GM18511 (cell line): ENCODE data around the gene CDH18.

Experiments
- ATAC-seq: cut with Tn5 transposase; IDR thresholded peaks from one replicate; pipeline ENCODE4 v1.9.1; 2021; ENCODE audit warnings: mild to moderate bottlenecking, moderate library complexity; ENCODE audit not compliant: unreplicated experiment

CDH18 gene

DNA sequence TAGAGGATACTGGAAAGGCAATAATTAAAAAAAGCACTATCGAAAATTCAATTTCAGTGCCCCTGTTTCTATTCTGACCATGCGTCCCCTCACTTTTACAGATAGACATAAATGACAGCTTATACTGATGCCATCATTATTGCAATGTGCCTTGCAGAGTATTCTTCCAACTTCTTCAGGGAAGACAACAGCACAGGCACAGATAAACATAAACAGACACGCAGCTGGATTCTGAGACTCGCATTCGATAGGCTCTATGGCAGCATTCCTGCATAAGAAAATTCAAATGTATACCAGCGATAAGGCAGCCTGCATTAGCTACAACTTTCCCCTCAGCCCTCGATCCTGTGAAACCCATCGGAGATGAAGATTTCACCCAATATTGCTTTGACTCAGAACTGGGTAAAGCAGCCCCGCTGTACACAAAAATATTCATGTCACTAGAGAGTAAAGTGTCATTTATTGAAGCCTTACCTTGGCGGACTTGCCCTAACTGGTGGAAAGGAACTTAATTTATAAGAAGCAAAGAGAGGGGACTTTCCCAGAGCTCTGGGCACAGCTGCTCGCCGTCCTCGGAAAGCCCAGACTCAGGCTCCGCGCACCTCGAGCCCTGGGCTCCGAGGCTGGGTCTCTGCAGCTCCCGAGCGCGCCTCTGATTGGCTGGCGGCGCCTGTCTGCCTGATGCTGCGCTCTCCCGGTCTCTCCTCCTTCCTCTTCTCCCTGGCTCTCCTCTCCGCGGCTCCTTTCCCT is at the start of gene CDH18:
Gene CDH18 (minus strand): TSS at position 589 of the 750 bp plus-strand sequence. CDS start 149,214 bp downstream, outside the sequence.
- ATAC-seq, result no peak

DNA sequence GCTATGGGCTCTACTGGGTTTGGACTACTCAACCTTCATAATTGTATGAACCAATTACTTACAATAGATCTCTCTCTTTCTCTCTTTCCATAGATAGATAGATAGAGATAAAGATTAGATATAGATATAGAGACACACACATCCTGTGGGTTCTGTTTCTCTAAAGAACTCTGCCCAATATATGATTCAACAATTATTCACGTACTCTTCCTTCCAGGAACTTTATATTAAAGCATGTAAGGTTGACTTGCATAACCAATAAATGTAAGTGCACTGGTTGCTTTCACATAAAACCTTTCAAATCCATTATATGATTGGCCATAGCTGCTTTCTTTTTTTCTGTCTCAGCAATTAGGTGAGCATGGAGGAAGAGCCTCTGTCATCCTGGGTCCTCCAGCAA is 46.7 kb upstream of the CDH18 start:
- no peak for ATAC-seq

DNA sequence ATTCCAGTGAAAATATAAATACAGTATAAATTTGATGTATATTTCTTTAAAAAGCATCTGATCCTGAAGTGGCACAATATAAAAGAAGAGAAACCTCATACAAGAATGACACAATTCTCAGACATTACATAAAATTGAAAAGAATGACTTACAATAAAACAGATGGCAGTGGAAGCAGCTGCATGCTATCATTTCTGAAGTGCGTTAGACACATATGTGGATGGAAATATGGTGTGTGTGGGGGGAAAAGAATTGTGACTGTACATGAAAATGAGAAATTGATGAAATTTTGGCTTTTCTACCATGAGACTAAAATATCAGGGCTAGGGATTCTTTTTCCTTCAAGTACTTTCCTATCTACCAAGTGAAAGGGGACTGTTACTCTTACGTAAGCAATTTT is 45.9 kb upstream of the CDH18 start:
- no peak for ATAC-seq

GRCh38 chr5:20032896-20033295 is 44.9 kb upstream of the CDH18 start:
- no peak for ATAC-seq

DNA sequence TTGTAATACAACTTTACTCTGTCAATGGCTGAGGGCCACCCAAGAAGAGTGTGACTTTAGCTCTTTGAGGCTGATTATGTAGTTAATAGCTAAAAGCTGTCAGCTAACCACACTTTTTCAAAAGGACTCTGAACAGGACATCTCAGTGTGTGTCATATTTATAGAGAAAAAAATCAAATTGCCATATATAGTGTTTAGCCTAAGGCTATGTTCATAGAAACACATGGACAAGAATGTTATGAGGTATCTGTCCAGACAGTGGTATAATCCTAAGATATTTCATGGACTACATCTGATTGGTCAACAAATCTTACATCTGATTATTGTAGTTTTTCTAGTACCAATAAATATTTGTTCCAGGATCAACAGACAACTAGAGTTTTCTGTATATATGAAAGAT is 42.1 kb upstream of the CDH18 start:
- ATAC-seq, result no peak

- ATAC-seq, result no peak
These were observed 41.3 kb upstream of the CDH18 start for GRCh38 chr5:20029266-20029665.

GRCh38 chr5:20028506-20028905 is 40.5 kb upstream of the CDH18 start:
- ATAC-seq, result no peak

GRCh38 chr5:20023686-20024180 is 35.7 kb upstream of the CDH18 start:
- ATAC-seq, result no peak

DNA sequence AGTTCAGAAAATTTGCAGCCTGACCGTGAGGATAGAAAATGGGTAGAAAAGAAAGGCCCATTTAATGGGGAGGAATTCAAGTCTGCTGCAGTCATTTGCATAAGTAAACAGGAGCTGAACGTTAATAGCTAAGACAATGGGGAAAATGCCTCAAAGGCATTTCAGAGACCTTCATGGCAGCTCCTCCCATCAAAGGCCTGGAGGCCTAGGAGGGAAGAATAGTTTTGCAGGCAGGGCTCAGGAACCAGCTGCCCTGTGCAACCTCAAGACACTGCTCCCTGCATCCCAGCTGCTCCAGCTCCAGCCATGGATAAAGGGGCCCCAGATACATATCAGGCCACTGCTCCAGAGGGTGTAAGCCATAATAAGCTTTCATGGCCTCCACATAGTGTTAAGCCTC is 32.2 kb upstream of the CDH18 start:
- no peak for ATAC-seq

DNA sequence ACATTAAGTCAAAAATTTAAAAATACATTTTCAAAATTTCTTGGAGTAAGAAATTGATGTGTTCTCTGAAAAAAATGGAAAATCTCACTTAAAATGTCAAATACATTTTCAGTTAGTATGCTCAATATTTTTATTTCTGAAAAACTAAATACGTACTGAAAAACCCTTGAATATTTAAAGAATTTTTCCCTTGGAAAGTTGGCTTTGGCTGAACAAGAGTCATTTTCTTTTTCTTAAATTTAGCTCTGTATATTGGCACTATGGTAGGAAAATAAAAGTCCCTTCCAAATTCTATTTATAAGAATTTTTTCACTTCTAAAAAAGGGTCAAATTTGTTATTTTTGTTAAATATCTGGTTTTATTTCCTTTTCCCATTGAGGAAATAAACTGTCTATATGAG is 29.0 kb upstream of the CDH18 start:
- no peak for ATAC-seq

DNA sequence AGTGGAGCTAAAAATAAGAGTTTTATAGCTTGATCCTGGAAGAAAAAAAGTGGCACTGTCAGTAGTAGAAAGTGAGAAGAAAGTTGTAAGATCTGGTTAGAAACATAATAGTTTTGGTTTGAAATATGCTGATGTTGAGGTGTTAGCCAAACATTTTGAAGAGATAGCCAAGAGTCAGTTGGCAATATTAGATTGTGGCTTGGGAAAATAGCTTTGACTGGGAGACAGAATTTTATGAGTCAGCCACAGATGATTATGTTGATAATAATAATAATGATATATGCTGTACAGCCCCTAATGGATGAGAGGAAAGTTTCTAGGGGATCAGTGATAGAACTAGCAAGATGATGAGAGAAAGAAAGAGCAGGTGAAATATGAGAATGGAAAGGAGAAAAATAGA is 12.4 kb upstream of the CDH18 start:
- ATAC-seq, result no peak

GRCh38 chr5:19988457-19988856 is 457 bp upstream of the CDH18 start:
- ATAC-seq, result no peak

DNA sequence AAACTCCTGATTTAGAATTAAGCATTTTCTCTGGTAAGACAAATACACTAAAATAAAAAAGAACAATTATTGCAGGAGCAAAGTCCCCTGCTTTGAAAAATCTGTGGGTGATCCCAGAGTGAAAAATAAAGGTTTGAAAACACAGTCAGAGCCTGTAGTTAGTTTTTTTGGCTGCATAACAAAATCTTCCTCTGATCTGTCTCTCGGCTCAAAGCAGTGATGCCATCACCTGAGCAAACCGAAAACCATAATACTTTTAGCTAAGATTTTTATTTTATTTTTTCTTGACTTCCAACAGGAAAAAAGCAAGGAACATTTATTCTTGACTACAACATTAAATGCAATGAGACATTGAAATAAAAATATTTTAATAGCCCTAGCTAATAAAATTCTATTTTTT is 1.2 kb downstream of the CDH18 start:
- ATAC-seq, result no peak

GRCh38 chr5:19986031-19986619 is 1.9 kb downstream of the CDH18 start:
- ATAC-seq, result no peak

DNA sequence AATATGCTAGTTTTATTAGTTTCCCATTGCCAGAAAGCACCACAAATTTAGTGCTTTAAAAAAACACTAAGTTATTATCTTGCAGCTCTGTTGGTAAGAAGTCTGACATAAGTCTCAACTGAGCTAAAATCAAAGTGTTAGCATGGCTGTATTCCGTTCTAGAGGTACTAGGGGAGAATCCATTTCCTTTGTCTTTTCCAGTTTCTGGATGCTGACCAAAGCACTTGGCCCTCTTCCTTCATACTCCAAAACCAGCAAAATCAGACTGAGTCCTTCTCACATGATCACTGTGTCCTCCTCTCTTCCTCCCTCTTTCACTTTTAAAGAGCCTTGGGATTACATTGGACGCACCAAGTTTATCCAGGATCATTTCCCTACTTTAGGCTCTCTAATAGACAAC is 9.5 kb downstream of the CDH18 start:
- ATAC-seq, result no peak

DNA sequence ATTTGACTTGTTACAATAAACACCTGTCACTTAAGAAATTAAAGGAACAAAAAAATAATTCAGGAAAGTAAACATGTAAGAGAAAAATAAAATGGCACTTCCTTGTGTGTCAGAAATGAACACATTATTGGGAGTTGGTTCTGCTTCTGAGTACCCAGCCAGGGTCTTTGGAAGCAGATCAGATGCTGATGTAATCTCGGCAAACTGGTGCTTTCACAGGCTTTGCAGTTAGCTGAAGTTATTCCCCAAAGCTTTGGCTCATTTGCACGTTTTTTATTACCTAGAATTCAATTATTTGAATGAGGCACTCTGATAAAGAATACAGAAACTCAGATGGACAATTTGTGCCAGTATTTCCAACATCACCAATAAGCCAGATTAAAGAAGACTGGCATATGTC is 10.9 kb downstream of the CDH18 start:
- ATAC-seq, result no peak

GRCh38 chr5:19975795-19976194 is 12.2 kb downstream of the CDH18 start:
- ATAC-seq, result no peak

GRCh38 chr5:19960451-19960850 is 27.5 kb downstream of the CDH18 start:
- no peak for ATAC-seq

DNA sequence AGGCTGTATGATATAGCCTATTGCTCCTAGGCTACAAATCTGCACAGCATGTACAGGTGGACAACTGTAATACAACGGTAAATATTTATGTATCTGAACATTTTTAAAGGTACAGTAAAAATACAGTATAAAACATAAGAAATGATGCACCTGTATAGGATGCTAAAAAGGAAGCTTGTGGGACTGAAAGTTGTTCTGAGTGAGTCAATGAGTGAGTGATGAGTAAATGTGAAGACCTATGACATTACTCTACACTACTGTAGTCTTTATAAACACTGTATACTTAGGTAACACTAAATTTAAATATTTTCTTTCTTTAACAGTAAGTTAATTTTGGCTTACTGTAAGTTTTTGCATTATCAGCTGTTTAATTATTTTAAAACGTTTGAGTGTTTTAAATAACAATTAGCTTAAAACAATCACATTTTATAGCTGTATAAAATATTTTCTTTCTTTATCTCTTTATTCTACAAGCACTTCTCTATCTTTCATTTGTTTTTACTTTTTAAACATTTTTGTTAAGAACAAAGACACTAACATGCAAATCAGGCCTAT is 28.1 kb downstream of the CDH18 start:
- ATAC-seq, result no peak

GRCh38 chr5:19950897-19951296 is 37.1 kb downstream of the CDH18 start:
- no peak for ATAC-seq

GRCh38 chr5:19940192-19940591 is 47.8 kb downstream of the CDH18 start:
- no peak for ATAC-seq

GRCh38 chr5:19930451-19930850 is 57.5 kb downstream of the CDH18 start:
- no peak for ATAC-seq
